ENCODE data around the gene MEX3C.

DNA sequence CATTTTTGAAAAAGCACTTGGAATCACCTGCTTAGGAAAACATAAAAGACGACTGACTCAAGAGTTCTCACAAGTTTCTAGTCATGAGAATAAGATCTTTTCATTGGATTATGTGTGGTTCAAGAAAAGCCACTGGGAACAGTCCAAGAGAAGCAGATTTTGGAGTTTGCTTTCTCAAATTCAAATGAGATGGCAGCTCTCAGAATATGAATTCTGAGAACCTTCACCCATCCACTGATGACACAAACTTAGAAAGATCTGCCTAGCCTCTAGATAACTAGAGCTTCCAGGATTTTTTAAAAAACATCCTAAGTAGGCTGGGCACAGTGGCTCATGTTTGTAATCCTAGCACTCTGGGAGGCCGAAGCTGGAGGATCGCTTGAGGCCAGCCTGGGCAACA, 26.8 kb downstream of the MEX3C start:
- TF ChIP-seq, protein P1, sequence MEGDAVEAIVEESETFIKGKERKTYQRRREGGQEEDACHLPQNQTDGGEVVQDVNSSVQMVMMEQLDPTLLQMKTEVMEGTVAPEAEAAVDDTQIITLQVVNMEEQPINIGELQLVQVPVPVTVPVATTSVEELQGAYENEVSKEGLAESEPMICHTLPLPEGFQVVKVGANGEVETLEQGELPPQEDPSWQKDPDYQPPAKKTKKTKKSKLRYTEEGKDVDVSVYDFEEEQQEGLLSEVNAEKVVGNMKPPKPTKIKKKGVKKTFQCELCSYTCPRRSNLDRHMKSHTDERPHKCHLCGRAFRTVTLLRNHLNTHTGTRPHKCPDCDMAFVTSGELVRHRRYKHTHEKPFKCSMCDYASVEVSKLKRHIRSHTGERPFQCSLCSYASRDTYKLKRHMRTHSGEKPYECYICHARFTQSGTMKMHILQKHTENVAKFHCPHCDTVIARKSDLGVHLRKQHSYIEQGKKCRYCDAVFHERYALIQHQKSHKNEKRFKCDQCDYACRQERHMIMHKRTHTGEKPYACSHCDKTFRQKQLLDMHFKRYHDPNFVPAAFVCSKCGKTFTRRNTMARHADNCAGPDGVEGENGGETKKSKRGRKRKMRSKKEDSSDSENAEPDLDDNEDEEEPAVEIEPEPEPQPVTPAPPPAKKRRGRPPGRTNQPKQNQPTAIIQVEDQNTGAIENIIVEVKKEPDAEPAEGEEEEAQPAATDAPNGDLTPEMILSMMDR (IDR thresholded peaks at IDR 0.05; ENCODE audit: poor library complexity) = no peak
- TF ChIP-seq EZH2 (IDR thresholded peaks at IDR 0.05; ENCODE audit: borderline replicate concordance) = no peak

All from hepatocyte (in vitro differentiated cells).